22Rv1 (cell line): ENCODE data around the gene ZNF626.
"Not testable (repeated sequence)": the region's sequence is repeated elsewhere in the genome, so short reads cannot be mapped to it uniquely, and the experiment has no call there.

Source experiments
- ZFX ChIP-seq: fragments of 450-650 bp; IDR thresholded peaks from 2 replicates; pipeline ENCODE4 v1.6.1; 2017; ENCODE audit warnings: antibody characterized with exemption, borderline replicate concordance
- TF ChIP-seq, protein P1 (sequence below): fragments of 450-650 bp; IDR thresholded peaks from 2 replicates; pipeline ENCODE4 v1.5.1; 2017; ENCODE audit warnings: mild to moderate bottlenecking

- TF ChIP-seq, protein P1, sequence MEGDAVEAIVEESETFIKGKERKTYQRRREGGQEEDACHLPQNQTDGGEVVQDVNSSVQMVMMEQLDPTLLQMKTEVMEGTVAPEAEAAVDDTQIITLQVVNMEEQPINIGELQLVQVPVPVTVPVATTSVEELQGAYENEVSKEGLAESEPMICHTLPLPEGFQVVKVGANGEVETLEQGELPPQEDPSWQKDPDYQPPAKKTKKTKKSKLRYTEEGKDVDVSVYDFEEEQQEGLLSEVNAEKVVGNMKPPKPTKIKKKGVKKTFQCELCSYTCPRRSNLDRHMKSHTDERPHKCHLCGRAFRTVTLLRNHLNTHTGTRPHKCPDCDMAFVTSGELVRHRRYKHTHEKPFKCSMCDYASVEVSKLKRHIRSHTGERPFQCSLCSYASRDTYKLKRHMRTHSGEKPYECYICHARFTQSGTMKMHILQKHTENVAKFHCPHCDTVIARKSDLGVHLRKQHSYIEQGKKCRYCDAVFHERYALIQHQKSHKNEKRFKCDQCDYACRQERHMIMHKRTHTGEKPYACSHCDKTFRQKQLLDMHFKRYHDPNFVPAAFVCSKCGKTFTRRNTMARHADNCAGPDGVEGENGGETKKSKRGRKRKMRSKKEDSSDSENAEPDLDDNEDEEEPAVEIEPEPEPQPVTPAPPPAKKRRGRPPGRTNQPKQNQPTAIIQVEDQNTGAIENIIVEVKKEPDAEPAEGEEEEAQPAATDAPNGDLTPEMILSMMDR = not testable (repeated sequence)
- not testable (repeated sequence) for TF ChIP-seq ZFX
Observed at GRCh38 chr19:20664475-20664874, 3.1 kb upstream of the ZNF626 start.
